Sciatic nerve (tissue), 2 donors: ENCODE data around the gene HS3ST4. TPM values are rescaled to one million over a fixed set of nuclear protein-coding genes. Genes with fewer than 3 reads are reported as not detected.

Source experiments
- ATAC-seq: fragments of 200-7000 bp; cut with Tn5 transposase; one replicate; pipeline ENCODE4 v1.9.1; 2020; ENCODE audit warnings: mild to moderate bottlenecking, moderate library complexity
- DNase-seq: peaks from one replicate; pipeline ENCODE4 v3.0.0-alpha.2; 2020; ENCODE audit warnings: low spot score
- intact Hi-C: fragments of 100-400 bp; cut with DNase I; formaldehyde crosslinking; loops from one replicate; pipeline ENCODE4 v1.14.2; 2022
- total RNA-seq: library from RNA; stranded (reverse); fragmentation: NEBNext Ultra II Directional; extraction: Animal tissue kit (Norgen Biotek cat#: 25700); gene quantifications from one replicate; pipeline ENCODE4 v1.2.1, GENCODE V29; 2021
- donor health status: DM: no; HTN: no; CAD: no.
- donor health status: DM: no; HTN: no; CAD: no.

The HS3ST4 gene
- total RNA-seq, 1 donor from 2014 or later, result 0.22 TPM

- no peak for DNase-seq
- intact Hi-C loops, result no loop called here
- no peak for ATAC-seq
These were observed 239.8 kb downstream of the HS3ST4 start for GRCh38 chr16:25931473-25932035.

GRCh38 chr16:25941800-25942499 lies 250.2 kb downstream of the HS3ST4 start:
- DNase-seq (no peak), ATAC-seq (peak; percentile 87)
- intact Hi-C loops, result no loop called here

GRCh38 chr16:25950586-25951281 lies 259.0 kb downstream of the HS3ST4 start:
- ATAC-seq (no peak), DNase-seq (no peak)
- intact Hi-C loops, result no loop called here

- ATAC-seq (no peak), DNase-seq (no peak)
- intact Hi-C loops, result no loop called here
These were observed 260.2 kb downstream of the HS3ST4 start for GRCh38 chr16:25951999-25952398.

GRCh38 chr16:25952983-25953382 lies 261.2 kb downstream of the HS3ST4 start:
- no peak for ATAC-seq
- intact Hi-C loops, result no loop called here
- DNase-seq, result no peak

GRCh38 chr16:25957707-25958106 lies 265.9 kb downstream of the HS3ST4 start:
- intact Hi-C loops, result no loop called here
- ATAC-seq (no peak), DNase-seq (no peak)

GRCh38 chr16:25959221-25959620 lies 267.5 kb downstream of the HS3ST4 start:
- intact Hi-C loops, result no loop called here
- ATAC-seq, result no peak
- DNase-seq, result no peak

GRCh38 chr16:25966172-25967097 lies 274.7 kb downstream of the HS3ST4 start:
- intact Hi-C loops, result no loop called here
- DNase-seq, result no peak
- no peak for ATAC-seq

GRCh38 chr16:25977121-25977520 lies 285.4 kb downstream of the HS3ST4 start:
- no peak for ATAC-seq
- intact Hi-C loops, result no loop called here
- no peak for DNase-seq

- ATAC-seq, result peak; percentile 68
- intact Hi-C loops, result no loop called here
- DNase-seq, result no peak
These were observed 286.5 kb downstream of the HS3ST4 start for GRCh38 chr16:25978218-25978617.

GRCh38 chr16:25988084-25988483 lies 296.3 kb downstream of the HS3ST4 start:
- no peak for DNase-seq
- intact Hi-C loops, result no loop called here
- ATAC-seq, result no peak

- ATAC-seq, result no peak
- DNase-seq, result no peak
- intact Hi-C loops, result no loop called here
These were observed 297.1 kb downstream of the HS3ST4 start for GRCh38 chr16:25988882-25989281.

- intact Hi-C loops, result no loop called here
- ATAC-seq (no peak), DNase-seq (no peak)
These were observed 304.3 kb downstream of the HS3ST4 start for GRCh38 chr16:25996052-25996451.

- no peak for ATAC-seq
- no peak for DNase-seq
- intact Hi-C loops, result no loop called here
These were observed 313.6 kb downstream of the HS3ST4 start for GRCh38 chr16:26005336-26005735.

GRCh38 chr16:26012376-26012775 lies 320.6 kb downstream of the HS3ST4 start:
- ATAC-seq, result no peak
- intact Hi-C loops, result no loop called here
- no peak for DNase-seq

GRCh38 chr16:26015776-26016175 lies 324.0 kb downstream of the HS3ST4 start:
- intact Hi-C loops, result no loop called here
- DNase-seq, result no peak
- ATAC-seq, result no peak

GRCh38 chr16:26016989-26017388 lies 325.2 kb downstream of the HS3ST4 start:
- ATAC-seq (no peak), DNase-seq (no peak)
- intact Hi-C loops, result no loop called here

- ATAC-seq, result no peak
- intact Hi-C loops, result no loop called here
- DNase-seq, result no peak
These were observed 327.9 kb downstream of the HS3ST4 start for GRCh38 chr16:26019381-26020242.
